ENCODE measurements around the gene NOS3.

GRCh38 chr7:151024435-151025056 lies 33.7 kb downstream of the NOS3 start, which contains the start of gene ATG9B:
- no peak for TF ChIP-seq CTCF (IDR thresholded peaks at IDR 0.05)
- TF ChIP-seq POLR2A (IDR thresholded peaks at IDR 0.05), result no peak

Data from uterus (tissue), 2 donors.